Psoas muscle (tissue), 8 donors: ENCODE results near the gene ADGRG3. TPM values are rescaled to one million over a fixed set of nuclear protein-coding genes. Genes with fewer than 3 reads are reported as not detected.
A peak's percentile ranks its signal among the peaks of the same experiment; 100 is the strongest.

ENCODE experiments used
- ATAC-seq, 4 donors: fragments of 200-7000 bp; cut with Tn5 transposase; one replicate each; pipeline ENCODE4 v1.9.1; 2020; ENCODE audit warnings: moderate library complexity in 3 of 4, mild to moderate bottlenecking in 2 of 4
- DNase-seq, 2 donors: peaks; one replicate each; pipeline ENCODE4 v3.0.0-alpha.2; 2020
- H3K27ac ChIP-seq: fragments of 200-600 bp; one replicate; pipeline ENCODE4 v1.8.0; 2022
- H3K27me3 ChIP-seq, 3 donors: fragments of 200-600 bp in 1 of 3; one replicate each; pipeline versions ENCODE4 v1.6.1 to v1.8.0; 2013 to 2022; ENCODE audit warnings: low read length in 2 of 3, mild to moderate bottlenecking in 2 of 3, moderate library complexity in 1 of 3; ENCODE audit not compliant: insufficient read depth in 3 of 3
- H3K36me3 ChIP-seq, 2 donors: fragments of 200-600 bp in 1 of 2; one replicate each; pipeline versions ENCODE4 v1.6.1 to v1.8.0; 2013 to 2022; ENCODE audit warnings: low read depth in 1 of 2, mild to moderate bottlenecking in 1 of 2, moderate library complexity in 1 of 2; ENCODE audit not compliant: insufficient read depth in 1 of 2
- H3K4me1 ChIP-seq: fragments of 200-600 bp; one replicate; pipeline ENCODE4 v1.8.0; 2022
- H3K4me3 ChIP-seq: fragments of 200-600 bp; one replicate; pipeline ENCODE4 v1.8.0; 2022; ENCODE audit warnings: mild to moderate bottlenecking
- H3K9me3 ChIP-seq: fragments of 200-600 bp; one replicate; pipeline ENCODE4 v1.8.0; 2022
- CTCF ChIP-seq: fragments of 200-600 bp; IDR thresholded peaks from one replicate; pipeline ENCODE4 v1.8.0; 2022; ENCODE audit warnings: antibody characterized with exemption
- WGBS, 3 donors: extraction: QIAGEN DNeasy Blood & Tissue Kit; methylation state at CpG; one replicate each; pipeline versions ENCODE4 v1.1.6 to v1.1.7; 2013; 5-methylcytosine and 5-hydroxymethylcytosine counted together
- intact Hi-C, 2 donors: fragments of 100-400 bp; cut with DNase I; formaldehyde crosslinking; loops; one replicate each; pipeline versions ENCODE4 v1.11.0 to v1.14.2; 2022
- polyA plus RNA-seq, 3 donors: library from polyadenylated mRNA; stranded (reverse); fragments of 200-250 nt; gene quantifications; one replicate each; pipeline ENCODE4 v1.2.3, GENCODE V29; 2013
- total RNA-seq, 4 donors: library from RNA; stranded (reverse); fragmentation: NEBNext Ultra II Directional in 2 of 4; extraction: Animal tissue kit (Norgen Biotek cat#: 25700) in 2 of 4; gene quantifications; one replicate each; pipeline versions ENCODE4 v1.2.1 to v1.2.4, GENCODE V29; 2021 to 2023
- donor health status: healthy with polysubstance abuse.
- donor health status: DM: no; HTN: no; CAD: no; lungs with moderate emphysema.
- donor health status: Bipolar disorder and iron deficiency.
- donor health status: healthy.
- donor health status: DM: yes; HTN: yes; CAD: no.
- donor health status: DM: no; HTN: no; CAD: no.
- donor health status: DM: no; HTN: no; CAD: no.
- donor health status: DM: yes; HTN: yes; CAD: no.

ADGRG3 gene
- total and polyA plus RNA-seq, 7 donors = 0.16 to 0.57 (median 0.31) TPM

- H3K27ac ChIP-seq = no peak overlapping the region
- 60 to 66% (median 62%) methylated on average over 10 of the region's 10 CpGs for WGBS, 3 donors
- H3K27me3 ChIP-seq = peaks cover 0 to 5% (median 0%) of the 10 kb centered on the region in 3 donors
- no peak for DNase-seq
- no peak overlapping the region for H3K4me3 ChIP-seq
- H3K36me3 ChIP-seq = no peaks in the 10 kb centered on the region
- ATAC-seq = no peak
- H3K9me3 ChIP-seq = no peaks in the 10 kb centered on the region
- intact Hi-C loops = no loop called here
- no peaks in the 10 kb centered on the region for H3K4me1 ChIP-seq
- no peak for TF ChIP-seq CTCF
Measured at GRCh38 chr16:57694231-57694724, 26.2 kb downstream of the ADGRG3 start.

DNA sequence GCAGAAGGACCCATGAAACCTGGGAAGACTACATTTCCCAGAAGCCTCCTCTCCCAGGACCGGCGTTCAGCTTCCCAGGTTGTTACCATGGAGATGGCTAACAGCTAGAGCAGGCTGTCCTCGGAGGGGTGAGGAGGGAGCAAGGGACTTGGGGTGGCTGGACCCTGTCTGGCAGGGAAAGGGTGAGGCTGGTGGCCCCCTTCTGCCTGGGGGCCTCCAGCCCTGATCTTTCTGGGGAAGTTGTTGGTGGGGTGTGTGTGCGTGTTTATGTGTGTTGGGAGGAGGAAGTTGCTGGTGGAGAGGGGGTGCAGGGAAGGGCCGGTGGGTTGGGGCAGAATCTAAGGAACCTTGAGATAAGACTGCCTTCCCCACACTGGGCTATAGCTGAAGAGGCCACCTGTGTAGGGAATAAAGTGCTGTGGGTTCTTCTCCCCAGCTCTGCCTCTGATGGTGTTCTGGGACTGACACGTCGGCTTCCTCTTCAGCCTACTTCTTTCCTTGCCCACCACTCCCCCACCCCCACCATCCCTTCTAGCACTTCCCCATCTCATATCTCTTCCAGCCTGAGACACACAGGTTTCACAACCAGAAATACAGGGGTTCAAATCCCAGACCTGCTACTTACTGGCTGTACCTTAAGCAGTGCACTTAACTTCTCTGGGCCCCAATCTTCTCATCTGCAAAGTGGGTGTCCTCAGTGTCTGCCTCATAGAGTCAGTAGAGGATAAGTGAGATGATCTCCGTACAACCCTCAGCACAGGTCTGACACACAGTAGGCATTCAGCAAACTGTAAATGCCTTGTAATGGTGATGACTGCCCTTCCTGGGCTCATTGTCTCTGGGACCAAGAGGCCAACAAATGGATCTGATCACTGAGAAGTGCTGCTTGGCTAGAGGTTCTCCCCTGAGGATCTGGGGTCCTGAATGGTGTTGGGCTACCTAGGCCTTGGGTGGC lies 26.9 kb downstream of the ADGRG3 start, which contains the start of gene DRC7:
Gene DRC7, plus strand, starts transcription at position 82 of the 955 bp plus-strand sequence. CDS start 3,144 bp downstream, outside the sequence.
- ATAC-seq (peak in 2 of 4 donors; percentile 45 to 64), DNase-seq (no peak)
- 39 to 52% (median 41%) methylated on average over 8 of the region's 8 CpGs for WGBS, 3 donors
- intact Hi-C loops = no loop called here
- Histone ChIP-seq H3K27me3 (peaks cover 0 to 3% (median 0%) of the 10 kb centered on the region in 3 donors), H3K36me3 (no peaks in the 10 kb centered on the region), H3K4me3 (no peak within 1 kb of the TSS), H3K4me1 (no peaks in the 10 kb centered on the region), H3K9me3 (no peaks in the 10 kb centered on the region), H3K27ac (no peak within 1 kb of the TSS)
- no peak for TF ChIP-seq CTCF

DNA sequence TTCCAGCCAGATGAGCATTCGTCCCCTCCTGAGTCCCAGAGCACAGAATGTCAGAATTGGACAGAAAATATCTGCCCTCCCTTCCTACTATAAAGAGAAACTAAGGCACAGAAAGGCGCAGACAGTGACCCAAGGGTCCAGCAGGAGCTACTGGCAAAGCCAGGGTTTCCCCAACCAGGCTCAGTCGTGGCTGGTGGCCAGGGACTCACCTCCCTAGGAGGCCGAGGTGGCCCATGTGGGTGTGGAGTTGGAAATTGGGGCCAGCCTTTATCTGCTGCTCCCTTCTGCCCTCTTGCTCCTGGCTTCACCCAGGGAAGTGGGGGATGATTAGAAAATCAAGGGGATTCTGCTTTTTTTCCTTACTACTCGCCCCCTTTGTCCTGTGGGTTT lies 27.6 kb downstream of the ADGRG3 start:
- Histone ChIP-seq H3K4me3 (no peak overlapping the region), H3K27ac (no peak overlapping the region), H3K9me3 (no peaks in the 10 kb centered on the region), H3K36me3 (no peaks in the 10 kb centered on the region), H3K4me1 (no peaks in the 10 kb centered on the region), H3K27me3 (peaks cover 0 to 3% (median 0%) of the 10 kb centered on the region in 3 donors)
- 72 to 77% (median 74%) methylated on average over 4 to 5 of the region's 5 CpGs for WGBS, 3 donors
- TF ChIP-seq CTCF = no peak
- intact Hi-C loops = no loop called here
- ATAC-seq (no peak), DNase-seq (no peak)

- intact Hi-C loops = no loop called here
- Histone ChIP-seq H3K27ac (no peak overlapping the region), H3K27me3 (peaks cover 0 to 3% (median 0%) of the 10 kb centered on the region in 3 donors), H3K4me3 (no peak overlapping the region), H3K9me3 (no peaks in the 10 kb centered on the region), H3K4me1 (no peaks in the 10 kb centered on the region), H3K36me3 (no peaks in the 10 kb centered on the region)
- TF ChIP-seq CTCF = no peak
- no peak for ATAC-seq
- WGBS, 3 donors = 87 to 93% (median 90%) methylated on average over 7 of the region's 7 CpGs
- no peak for DNase-seq
Measured at GRCh38 chr16:57696240-57696639, 28.1 kb downstream of the ADGRG3 start.
